Tongue (tissue), 2 donors: ENCODE measurements around the gene TRAPPC12. TPM values are rescaled to one million over a fixed set of nuclear protein-coding genes. Genes with fewer than 3 reads are reported as not detected.
"Not testable (repeated sequence)": the region's sequence is repeated elsewhere in the genome, so short reads cannot be mapped to it uniquely, and the experiment has no call there.

Source experiments
- DNase-seq: peaks from one replicate; pipeline ENCODE4 v3.0.0-alpha.2; 2015
- total RNA-seq: library from RNA; depleted of rRNA; stranded (reverse); fragments of >200 nt; gene quantifications from one replicate; pipeline ENCODE4 v1.2.3, GENCODE V29; 2014

TRAPPC12 gene
- total RNA-seq, result 75.5 TPM

DNA sequence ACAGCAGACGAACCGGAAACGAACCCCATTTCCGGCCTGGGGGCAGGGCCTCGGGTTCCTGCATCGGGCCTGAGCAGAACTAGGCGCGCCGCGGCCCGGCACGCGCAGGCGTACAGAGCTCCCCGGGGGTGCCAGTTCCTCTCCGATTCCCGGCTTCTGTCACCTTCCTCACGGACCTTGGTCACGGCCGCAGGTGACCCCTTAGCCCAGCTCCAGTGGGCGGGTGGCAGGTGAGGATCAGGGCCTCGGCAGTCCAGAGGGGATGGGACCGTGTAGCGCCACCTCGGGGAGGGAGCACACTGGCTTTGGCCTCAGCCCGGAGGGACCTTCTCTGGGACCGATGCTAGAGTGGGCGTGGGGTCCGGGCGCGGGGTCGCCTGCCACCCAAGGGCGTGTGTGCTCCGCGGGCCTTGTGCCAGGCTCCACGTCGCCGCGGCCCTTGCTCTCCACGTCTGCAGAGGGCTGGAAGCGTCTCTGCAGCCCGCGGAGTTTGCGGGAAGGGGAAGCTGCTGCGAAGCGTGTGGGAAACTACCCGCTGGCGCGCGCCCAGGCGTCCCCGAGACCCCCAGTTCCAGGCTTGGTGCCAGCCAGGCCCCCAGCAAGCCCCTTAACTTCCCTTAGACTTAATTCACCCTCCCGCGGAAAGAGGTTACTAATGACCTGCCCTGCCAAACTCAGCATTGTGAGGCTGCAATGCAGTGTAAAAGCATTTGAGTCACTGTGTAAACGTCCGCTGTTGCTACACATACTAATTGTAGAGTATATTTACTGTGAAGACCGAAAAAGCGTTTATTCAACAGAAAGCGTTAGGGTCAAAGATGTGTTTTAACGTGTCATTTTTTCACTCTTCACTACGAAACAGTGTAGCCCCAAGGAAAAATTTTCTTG is at the start of gene TRAPPC12:
Gene TRAPPC12 (plus strand): TSS at position 48 of the 888 bp plus-strand sequence. CDS start 7,930 bp downstream, outside the sequence.
- peak; percentile 96 for DNase-seq

DNA sequence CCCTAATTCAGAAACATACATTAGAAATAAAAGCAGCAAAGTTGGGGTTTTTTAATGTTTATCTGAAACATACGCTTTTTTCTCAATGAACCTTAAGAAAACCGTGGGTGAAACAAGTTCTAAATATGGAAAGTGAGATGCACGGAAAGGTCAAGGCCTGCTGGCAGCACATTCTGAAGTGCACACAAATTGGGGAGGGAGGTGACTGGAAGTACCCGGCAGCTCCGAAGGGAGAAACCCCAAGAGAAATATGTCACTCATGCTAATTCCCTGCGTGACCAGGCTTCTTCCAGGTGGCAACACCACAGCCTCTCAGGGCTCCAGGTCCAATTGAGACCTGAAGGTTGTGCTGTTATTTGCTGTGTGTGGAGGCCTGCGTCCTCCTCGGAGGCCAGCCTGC is 47.4 kb upstream of the TRAPPC12 start:
- no peak for DNase-seq

DNA sequence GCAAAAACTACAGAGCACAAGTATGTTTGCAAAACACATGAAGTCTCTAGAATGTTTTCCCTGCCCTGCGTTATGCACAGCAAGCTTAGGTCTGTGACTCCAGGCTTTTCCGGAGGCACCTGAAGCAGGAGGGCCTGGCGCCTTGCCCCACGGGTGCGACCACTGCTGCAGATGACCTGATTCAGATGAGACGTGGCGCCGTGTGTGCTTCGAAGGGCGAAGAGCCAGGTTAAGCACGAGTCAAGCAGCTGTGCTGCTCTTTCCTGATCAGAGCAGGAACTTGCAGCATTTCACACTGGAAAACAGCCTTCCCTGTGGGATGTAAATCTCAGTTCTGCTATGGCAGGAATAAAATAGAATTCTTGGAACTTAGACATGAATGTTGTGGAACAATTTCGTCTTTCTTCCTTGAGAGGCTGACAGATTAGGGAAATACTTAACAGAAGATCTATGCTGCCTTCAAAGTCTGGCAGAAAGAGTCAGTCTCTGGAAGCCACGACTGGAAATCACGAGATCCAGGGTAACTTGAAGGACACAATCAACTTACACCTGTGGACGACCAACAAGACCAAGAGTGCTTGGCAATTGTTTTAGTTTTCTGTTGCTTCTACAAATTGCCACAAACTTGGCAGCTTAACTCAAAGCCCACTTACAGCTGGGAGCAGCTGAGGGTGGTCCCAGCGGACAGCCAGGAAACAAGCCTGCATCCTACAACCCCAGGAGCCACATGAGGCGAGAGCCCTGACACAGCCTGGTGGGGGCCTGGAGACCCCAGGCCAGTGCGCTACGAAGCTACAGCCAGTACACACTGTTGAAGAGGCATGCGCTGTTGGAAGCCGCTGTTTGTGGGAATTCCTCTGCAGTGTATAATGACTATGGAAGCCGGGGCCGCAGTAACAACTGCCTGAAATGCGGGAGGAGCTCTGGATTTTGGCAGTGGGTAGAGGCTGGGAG is 44.8 kb upstream of the TRAPPC12 start:
- DNase-seq, result peak; percentile 86

DNA sequence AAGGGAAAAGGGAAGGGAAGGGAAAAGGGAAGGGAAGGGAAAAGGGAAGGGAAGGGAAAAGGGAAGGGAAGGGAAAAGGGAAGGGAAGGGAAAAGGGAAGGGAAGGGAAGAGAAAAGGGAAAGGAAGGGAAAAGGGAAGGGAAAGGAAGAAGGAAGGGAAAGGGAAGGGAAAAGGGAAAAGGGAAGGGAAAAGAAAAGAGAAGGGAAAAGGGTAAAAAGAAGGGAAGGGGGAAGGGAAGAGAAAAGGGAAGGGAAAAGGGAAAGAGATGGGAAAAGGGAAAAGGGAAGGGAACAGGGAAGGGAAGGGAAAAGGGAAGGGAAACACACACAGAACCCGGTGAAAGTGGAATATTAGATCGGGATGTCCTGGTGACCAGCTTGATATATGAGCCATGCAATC is 42.6 kb upstream of the TRAPPC12 start:
- DNase-seq, result no peak

DNA sequence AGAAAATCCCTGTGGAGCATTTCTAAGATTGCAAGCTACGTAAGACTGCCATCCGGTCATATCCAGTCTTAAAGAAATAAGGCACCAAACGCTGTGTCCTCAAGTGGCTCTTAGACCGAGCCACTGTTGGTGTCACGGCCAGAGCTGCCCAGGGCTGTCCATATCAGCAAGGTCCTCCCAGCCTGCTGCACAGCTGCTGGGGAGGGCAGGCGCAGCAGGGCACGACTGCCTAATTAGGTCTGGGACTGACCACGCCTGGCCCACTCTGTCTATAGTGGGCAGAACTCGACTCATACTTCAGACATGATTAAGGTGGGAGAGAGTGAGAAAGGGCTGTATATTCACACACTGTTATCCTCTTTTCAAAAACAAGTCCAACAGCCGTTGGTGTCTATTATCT is 41.2 kb upstream of the TRAPPC12 start:
- no peak for DNase-seq

DNA sequence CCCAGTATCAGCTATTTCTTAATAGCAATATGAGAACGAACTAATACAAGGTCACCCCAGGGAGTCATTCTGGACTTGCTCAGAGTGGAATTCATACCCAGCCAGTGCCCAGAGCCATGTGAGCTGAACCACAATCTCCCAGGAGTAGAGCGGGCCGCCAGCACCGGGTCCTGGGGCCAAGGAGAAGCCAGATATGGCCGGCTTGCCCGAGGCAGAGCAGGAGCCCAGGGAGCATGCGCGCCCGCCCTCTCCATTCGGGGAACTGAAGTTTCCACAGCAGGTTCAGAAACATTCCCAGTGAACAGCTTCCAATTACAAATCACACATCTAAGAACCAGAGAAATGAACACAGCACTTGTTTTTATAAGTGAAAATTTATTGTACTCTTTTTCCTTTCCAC is 39.4 kb upstream of the TRAPPC12 start:
- DNase-seq, result no peak

DNA sequence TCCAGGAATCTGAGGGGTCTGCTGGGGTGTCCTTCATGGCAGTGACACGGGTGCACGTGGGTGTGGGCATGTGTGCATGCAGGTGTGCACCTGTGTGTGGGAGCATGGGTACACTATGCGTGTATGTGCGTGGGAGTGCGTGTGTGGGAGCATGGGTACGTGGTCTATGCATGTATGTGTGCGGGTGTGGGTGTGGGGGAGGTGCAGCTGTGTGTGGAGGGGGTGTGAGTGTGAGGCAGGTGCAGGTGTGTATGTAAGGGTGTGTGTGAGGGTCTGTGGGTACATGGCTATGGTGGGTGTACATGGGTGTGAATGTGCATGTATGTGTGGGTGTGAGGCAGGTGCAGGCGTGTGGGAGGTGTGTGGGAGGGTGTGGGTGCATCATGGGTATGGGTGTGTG is 38.2 kb upstream of the TRAPPC12 start:
- no peak for DNase-seq

DNA sequence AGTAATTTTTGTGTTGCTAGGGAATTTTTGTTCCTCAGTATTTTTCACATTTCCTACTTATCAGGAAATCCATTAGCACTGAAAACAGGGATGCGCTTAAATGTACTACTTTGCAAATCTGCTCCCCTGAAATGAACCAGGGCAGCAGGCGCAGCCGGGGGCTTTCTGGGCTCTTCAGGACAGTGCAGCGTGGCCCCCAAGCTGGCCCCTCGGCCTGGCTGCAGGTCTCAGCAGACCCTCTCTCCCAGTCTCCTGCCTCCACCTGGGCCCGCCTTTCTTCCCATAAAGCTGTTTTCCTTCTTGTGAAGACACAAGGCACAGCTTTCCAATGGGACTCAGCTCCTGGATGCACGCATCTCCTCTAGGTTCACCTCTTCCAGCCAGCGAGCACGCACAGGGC is 37.2 kb upstream of the TRAPPC12 start:
- no peak for DNase-seq

DNA sequence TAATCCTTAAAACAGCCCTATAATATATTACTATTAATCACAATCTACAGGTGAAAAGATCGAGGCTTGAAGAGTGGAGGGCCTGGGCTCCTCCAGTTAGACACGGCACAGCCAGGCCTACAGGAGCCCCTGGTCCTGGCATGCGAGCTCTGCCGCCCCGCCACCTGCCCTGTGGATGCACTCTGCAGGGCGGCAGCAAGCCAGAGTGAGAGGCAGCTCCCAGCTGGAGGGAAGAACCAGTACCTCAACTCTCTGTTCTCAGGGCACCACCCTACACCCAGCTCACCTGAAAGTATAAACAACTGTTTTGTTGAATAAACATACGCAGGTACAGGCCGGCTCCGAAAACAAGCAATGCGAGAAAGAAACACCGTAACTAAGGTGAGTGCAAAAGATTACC is 36.5 kb upstream of the TRAPPC12 start:
- peak; percentile 20 for DNase-seq

DNA sequence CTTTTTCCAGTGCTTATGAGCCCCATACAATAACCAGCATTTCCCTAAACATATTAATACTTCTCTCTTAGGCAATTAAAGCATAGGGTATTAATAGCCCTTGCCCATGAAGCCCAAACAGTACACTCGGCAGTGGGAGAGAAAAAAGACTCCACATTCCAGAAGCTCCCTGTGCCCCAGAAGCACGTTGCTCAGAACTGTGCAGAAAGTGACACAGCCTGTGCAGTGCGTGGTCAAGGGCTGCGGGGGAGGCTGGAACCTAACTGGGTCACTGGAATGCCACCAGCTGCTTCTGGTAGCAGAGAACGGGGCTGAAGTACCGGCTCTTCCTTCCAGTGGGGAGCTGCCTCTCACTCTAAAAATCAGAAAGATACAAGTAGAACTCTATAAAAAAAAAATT is 34.6 kb upstream of the TRAPPC12 start:
- DNase-seq, result peak; percentile 12

DNA sequence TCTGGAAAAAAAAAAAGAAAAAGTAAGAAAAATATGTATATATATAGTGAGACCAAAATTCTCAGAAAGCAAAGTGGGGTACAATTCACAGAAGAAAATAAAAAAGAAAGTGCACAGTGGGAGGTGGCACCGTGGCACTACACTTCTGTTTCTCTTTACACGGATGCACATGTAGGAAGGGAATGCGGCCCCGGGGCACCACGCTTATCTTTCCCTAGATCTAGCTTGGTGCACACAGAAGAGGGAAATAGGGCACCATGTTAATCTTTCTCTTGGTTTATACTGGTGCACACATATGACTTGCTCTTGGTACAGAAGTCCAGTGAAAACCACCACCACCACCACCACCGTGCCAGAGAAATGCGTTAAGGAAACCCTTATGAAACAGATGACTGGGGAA is 33.9 kb upstream of the TRAPPC12 start:
- DNase-seq, result no peak

DNA sequence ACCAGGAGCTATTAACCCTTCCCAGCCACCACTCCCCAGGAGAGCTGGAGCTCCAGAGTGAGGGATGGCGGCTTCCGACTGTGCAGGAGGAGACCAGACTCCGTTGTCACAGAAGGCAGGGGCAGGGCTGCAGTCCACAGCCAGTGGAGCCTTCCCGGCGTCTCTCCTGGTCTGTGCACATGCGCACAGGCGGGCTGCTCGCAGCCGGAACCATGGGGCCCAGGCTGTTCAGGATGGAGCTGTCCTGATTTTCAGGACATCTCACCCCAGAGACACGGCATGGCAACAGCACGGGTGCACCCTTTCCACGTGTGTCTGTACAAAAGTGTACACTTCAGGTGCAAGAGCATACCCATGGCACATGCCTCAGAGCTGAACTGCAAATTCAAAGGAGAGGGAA is 30.7 kb upstream of the TRAPPC12 start:
- DNase-seq, result no peak

DNA sequence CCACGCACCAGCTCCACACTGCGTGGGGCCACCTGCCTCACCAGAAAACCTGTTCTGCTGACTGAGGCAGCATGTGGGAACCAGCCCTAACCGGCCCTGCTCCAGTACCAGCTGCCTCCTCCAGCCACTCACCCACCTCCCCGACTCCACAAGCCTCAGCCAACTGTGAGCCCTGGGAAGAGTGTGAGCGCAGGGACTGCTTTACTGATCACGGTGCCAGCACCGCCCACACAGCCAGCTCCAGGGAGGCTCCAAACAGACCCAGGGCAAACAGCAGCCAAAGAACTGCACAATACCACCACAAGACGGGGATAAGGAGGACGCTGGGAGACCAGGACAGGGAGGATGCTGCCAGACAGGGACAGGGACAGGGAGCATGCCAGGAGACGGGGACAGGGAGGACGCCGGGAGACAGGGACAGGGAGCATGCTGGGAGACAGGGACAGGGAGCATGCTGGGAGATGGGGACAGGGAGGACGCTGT is 30.2 kb upstream of the TRAPPC12 start:
- peak; percentile 52 for DNase-seq

DNA sequence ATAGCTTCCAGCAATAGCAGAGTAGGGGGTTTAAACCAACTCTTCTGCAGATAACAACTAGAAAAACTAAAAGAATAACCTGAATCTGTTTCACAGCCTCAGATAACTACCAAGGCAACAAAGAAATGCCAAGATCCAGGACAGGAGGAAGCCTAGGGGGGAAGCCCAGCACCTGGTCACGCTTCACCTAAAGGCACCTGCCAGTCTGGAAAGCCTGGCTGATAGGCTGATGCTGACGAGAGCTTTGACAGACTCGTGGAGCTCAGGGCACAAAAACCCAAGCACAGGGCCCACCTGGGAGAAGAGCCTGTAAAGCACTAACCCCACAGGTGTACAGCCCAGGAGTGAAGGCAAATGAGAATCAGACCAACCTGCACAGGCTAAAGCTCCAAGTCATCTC is 24.5 kb upstream of the TRAPPC12 start:
- no peak for DNase-seq

DNA sequence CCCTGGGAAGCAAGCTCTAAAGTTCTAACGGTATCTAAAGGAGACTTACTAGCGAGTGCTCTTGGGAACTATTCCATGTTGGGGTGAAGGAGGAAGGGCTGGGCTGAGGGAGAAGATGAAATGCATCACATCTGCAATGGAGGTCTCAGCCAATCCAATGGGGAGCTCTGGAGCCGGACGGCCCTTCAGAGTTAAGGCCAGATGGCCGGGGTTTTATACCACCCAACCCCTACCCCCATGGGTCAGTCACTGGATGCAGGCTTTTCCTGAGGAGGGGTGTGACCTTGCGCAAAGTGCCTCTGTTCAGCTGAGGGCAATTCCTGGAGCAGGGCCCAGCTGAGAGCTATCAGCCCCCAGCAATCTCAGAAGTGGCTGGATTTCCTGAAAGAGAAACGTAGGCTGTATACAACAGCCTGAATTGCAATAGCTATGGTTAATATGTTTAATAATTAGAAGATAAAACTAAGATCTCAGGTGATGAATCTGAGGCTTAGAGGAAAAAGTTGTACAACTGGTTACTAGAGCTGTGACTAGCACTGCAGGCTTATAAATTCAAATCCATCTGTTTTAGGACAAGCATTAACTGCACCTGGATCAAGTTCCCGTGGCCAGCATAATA is 23.4 kb upstream of the TRAPPC12 start:
- DNase-seq, result no peak

DNA sequence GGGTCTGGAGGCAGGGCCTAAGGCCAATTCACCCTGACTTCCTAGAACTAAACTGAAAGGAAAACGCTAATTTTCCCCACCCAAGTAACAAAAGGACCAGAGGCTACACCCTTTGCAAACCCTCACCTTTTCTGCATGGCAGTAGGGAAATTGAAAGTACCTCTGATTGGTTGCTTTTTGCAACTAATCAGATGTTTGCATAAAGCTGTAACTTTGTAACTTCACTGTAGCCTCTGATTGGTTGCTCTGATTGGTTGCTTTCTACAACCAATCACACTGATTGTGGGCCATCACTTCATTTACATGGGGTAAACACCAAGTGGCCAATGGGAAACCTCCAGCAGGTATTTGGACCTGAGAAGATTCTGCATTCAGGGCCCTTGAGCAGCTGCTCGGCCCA is 22.7 kb upstream of the TRAPPC12 start:
- no peak for DNase-seq

DNA sequence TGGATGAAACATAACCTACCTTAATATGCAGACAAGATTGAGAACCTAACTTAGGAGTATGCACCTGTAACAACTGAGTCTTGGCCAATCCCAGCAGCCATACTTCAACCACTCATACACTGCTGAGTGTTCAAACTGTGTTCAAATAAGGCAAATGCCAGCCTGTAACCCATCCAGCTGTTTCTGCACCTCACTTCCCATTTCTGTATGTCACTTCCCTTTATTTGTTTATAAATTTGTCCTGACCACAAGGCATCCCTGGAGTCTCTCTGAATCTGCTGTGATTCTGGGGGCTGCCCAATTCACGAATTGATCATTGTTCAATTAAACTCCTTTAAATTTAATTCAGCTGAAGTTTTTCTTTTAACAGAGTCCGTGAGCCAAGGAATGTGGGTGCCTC is 22.0 kb upstream of the TRAPPC12 start:
- not testable (repeated sequence) for DNase-seq

DNA sequence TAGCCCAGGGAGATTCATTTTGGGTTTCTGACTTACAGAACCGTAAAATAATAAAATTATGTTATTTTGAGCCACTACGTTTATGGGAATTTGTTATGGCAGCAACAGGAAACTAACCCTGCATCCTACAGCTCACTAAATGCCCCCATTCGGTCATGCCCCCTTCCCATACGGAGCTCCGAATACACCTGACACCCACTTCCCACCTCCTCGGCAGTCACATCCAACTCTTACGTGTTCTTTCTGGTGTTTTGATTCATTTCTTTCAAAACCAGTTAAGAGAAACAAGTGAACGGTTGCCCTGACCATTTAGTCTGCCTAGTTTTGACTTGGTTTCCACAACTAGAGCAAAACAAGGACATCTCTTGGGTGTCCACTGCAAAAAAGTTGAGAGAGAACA is 21.6 kb upstream of the TRAPPC12 start:
- DNase-seq, result no peak

DNA sequence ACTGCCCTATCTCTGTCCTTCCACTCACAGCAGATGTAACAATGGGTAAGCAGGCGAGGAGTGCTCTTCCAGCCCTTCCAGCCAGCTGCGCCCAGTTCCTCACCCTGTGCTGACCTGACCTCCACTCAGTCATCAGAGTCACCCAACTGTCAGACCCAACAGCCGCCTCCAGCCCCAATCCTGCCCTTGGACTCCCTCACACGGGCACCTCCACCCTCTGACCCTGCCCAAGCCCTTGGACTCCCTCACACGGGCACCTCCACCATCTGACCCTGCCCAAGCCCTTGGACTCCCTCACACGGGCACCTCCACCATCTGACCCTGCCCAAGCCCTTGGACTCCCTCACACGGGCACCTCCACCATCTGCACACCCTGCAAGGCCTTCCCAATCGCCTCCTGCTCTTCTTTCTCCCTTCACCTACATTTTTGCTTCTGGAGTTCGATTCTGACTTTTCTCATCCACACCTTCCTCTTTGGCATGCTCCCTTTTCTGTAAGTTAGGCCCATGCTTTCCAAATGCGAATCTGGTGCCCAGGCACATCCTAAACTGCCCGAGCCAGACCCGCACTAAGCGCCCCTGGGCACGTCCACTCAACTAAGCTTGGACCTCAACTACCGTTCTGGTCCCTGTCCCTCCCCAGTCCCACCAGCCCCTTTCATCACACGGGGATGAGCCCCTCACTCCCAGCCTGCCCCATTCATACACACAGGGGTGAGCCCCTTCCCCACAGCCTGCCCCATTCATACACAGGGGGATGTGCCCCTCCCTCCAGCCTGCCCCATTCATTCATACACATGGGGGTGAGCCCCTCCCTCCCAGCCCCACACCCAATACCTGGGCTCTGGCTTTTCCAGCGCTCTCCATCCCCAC is 17.7 kb upstream of the TRAPPC12 start:
- no peak for DNase-seq

DNA sequence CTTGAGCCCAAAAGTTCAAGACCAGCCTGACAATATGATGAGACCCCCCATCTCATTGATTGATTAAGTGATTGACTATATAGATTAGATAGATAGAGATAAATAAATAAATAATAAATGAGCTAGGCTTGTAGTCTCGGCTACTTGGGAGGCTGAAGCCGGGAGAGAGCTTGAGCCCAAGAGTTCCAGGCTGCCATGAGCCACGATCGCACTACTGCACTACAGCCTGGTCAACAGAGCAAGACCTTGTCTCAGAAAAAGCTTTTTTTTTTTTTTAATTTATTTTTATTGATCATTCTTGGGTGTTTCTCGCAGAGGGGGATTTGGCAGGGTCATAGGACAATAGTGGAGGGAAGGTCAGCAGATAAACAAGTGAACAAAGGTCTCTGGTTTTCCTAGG is 14.3 kb upstream of the TRAPPC12 start:
- no peak for DNase-seq

DNA sequence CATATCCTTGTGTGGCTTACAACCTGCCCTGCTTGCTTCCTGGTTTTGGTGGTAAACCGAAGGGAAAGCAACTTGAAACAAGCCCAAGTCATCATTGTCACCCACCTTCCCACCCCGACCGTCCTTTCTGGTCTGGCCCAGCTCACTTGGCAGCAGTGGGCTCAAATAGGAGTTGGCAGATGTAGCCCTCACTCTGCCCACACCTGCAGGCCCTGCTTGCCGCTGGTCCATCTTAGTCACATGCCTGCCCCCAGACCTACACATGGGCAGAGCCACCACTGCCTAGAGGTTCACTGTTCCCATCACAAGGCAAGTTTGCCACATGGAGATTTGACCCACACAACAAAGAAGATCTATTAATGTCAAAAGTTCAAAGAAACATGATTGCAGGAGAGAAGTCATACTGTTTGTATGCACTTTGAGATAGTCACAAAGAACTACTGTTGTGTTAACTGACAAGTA is 11.2 kb upstream of the TRAPPC12 start:
- DNase-seq, result no peak
